ENCODE data around the gene RBP3.

RBP3 gene

DNA sequence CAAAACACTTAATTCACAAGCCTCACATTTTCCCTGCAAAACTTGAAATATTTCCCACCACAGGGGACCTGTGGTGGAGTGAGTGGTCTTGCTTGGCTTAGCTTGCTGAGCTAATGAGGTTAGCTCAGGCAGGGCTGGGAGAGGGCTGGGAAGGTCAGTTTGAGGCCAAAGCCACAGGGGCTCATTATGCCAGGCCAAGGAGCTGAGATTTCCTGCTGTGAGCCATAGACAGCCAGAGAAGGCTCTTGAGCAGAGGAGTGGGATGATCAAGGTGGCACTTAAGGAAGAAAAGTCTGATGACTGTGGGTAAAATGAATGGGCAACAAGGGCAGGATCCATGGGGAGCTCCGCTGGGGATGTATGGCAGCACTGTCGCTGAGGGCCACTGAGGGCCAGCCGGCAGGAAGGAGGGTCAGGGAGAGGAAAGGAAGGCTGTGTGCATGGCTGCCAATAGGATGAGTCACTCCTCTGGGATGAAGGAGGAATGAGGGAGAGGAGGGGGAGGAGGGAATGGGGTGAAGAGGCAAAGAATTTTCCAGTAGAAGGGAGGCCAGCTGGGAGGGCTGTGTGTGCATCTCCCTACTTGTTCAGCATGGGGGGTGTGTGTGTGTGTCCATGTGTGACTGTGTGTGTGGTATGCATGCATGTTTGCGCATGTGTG, 54.6 kb downstream of the RBP3 start:
- no peak for DNase-seq

DNA sequence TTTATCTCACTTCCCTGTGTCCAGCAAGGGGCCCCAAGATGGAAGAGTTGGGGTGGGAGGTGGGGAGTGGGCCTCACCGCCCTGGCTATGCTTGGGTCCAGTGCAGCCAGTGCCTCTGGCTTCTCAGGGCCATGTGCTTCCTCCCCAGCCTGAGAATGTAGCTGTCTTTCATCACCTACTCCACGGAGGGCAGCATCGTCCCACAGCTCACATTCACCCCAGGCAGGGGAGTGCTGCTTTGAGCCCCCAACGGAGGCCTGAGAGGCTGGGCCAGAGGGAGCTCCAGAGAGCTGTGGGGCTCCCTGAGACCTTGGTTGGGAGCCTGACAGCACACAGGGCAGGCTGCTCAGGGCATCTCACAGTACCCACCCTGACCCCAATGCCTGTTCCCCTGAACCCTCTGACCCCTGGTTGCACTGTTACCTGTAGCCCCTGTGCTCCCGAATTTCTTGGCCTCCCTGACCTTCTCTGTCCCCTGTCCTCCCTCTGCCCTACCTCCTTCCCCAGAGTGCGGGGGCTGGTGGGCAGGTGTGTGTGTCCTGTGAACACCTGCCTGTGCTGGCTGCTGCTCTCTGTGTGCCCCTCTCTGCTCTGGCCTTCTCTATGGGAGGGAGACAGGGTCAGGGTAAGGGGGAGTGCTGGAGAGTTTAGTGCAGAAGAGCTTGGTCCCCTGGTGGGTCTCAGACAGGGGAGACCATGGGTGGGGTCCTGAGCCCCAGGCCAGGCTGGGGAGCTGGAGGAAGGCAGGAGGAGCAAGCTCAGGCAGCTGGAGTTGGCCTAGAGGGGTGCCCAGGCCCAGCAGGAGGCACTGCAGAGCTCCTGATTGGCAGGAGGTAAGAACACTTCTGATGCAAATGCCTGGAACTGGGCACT, 55.5 kb downstream of the RBP3 start:
- DNase-seq, result no peak

DNA sequence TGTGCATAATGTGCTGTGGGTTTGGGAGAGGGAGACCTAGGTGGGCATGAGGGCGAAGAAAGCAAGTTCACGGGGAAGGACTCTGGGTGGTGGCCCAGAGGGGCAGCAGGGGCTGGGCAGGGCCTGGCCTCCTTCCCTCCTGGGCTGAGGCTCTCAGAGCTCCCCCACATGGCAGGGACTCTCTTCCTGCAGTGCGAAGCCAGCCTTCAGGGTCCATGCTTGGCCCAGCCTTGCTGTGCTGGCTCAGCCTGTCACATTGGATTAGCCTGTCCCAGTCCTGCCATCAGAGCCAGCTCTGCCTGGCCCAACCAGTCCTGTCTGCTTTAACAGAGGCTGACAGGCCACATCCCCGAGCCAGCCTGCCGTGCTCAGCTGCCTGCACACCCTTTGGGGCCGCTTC, 56.3 kb downstream of the RBP3 start:
- DNase-seq, result no peak

DNA sequence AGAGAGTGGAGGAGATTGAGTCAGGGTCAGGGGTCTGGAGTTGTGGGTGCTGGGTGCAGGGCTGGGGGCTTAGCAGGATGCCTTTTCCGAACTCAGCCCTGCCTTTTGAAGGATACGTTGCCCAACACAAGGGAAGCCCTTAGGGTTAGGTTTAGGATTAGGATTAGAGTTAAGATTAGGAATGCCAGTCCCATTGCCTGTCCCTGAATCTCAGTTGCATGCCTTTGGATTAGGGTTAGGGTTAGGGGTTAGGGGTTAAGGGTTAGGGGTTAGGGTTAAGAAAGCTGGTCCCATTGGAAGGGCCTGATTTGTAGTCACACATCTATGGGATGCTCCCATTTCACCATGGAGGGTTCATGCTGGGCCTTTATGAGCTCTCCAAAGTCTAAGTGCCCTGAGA, 56.8 kb downstream of the RBP3 start:
- DNase-seq, result no peak

DNA sequence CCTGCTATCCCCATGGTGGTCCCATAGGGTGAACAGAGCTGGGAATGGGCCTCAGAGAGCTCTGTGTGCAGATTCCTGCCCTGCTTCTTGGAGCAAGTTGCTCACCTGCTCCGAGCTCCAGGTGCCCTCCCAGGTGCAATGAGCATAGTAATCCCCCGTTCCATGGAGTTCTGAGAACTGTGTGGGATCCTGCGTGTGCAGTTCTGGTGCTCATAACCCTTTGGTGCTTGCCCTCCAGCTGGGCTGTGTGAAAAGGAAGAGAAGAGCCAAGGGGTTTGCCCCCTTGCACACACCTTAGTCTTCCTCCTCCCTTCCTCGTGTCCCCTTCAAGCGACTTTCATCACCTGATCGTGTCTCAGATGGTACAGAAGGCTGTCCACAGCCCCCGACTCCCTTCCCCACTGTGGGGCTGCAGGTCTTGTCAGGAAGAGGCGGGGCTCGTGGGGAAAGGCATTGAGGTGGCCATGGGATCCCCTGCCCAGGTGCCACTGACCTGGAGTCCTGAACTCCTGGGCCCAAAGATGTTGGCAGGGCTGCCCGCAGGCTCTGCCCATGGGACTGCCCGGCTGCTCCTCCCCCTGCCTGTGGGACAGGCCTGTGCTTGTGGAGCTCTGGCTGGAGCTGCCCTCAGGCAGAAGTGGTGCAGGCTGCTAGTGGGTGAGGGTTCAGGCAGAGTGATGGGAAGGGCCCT, 57.8 kb downstream of the RBP3 start:
- no peak for DNase-seq

DNA sequence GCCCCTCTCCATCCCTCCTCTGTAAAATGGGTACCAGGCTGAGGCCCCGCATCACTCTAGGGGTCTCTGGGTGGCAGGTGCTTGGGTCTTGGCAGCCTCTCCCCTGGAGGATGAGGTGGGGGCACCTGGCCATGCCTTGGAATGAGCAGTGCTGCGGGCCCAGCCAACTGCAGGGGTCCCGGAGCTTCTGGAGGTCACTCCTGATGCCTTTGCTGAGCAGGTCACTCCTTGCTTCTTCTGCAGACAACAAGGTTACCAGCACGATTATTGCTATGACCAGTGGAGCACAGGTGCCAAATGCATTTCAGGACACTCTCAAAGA, 58.3 kb downstream of the RBP3 start:
- no peak for DNase-seq

DNA sequence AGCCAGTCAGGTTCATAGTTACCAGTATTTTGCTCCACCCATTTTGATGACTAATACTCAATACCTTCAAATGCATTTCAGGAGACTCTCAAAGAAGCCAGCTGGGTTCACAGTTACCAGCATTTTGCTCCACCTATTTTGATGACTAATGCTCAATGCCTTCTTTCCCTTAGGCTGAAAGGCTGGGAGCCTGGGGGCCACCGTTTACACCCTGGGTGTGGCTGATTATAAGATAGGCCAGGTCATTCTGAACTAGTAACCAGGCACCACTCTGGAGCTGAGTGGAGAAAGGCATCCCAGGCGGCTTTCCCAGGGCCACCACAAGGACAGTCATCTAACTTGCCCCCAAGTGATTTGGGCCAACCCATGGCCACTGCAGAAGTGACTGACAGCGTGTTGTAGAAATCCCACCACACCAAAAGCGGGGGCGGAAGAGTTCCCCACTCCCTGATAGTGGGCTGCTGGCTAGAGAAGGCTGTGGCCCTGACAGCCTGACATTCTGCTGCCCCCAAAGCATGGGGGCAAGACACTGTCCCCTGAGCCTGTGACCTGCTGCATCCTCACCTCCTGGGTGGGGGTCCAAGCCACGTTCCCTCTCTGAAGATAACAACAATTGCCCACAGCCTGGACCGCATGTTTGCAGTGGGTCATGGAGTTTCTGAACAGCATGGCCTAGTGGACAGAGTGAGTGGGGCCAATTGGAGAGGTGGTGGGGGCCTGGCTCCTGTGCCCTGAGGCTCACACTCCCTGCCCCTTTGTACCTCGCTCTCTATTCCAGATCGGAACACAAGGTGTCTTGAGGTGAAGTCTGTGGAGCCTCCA, 58.9 kb downstream of the RBP3 start:
- DNase-seq, result no peak
